ENCODE data around the gene RNGTT.

The RNGTT gene

DNA sequence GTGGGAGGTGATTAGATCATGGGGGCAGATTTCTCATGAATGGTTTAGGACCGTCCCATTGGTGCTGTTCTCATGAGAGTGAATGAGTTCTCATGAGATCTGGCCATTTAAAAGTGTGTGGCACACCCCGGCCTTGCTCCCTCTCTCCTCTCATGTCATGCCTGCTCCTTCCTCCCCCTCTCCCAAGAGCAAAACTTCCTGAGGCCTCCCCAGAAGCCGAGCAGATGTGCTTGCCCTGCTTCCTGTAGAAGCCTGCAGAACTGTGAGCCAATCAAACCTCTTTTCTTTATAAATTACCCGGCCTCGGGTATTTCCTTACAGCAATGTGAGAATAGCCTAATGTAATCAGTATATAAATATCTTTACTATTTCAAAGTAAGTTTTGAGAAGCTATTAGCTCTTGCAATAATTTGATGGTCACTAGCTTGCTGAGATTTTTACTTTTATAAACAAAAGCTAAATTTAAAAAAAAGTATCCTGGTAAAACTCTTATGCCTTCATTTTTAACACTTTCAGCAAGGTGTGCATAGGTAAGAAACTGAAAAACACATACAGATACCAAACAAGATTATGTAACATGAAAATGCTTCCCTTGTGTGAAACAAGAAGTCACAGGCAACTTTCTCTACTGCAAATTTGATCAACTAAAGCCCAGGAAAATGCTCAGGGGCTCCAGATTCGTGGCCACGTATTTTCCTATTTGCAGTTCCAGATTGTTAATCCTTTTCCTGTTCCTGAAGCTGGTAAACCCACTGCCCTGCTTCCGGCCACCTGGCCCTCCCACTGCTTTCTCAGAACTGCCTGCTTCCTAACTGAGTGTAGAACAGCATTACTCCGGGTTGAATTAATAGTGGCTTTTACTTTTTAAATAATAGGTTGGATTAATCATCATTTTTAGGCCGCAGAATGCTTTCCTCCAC is 402.1 kb downstream of the RNGTT start:
- no peak for DNase-seq (ENCODE audit: low read depth in 2 of 2)
